Right lobe of liver (tissue), 4 donors: ENCODE measurements around the gene RAI2.

Experiments
- CTCF ChIP-seq, 4 donors: fragments of 200-600 bp in 3 of 4; fragments of 450-650 bp in 1 of 4; IDR thresholded peaks; one replicate each; pipeline versions ENCODE4 v1.5.1 to v1.8.0; 2016 to 2022; ENCODE audit warnings: antibody characterized with exemption in 4 of 4, mild to moderate bottlenecking in 2 of 4
- POLR2A ChIP-seq: fragments of 450-650 bp; IDR thresholded peaks from one replicate; pipeline ENCODE4 v1.6.1; 2017; ENCODE audit warnings: antibody characterized with exemption, mild to moderate bottlenecking
- donor health status: DM: no; HTN: no; CAD: no.
- donor health status: DM: no; HTN: no; CAD: no.
- donor health status: DM: no; HTN: yes; CAD: no.

DNA sequence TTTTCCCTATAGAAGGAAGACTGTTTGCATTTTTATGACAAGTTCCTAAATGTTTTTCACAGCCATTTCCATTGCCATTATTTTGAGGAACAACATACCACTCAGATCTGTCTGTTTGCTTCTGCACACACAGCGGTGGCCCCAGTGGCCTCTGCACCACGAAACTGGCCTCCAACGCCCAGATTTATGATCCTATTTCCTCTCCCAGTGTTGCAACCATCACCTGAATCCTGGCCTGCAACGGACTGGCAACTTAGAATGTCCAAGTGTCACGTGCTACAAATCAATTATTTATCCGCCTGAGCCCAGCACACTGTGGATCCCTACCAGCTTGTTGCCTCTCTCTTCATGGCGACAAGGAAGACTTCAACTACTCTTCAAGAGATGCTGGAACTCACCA is 9.2 kb downstream of the RAI2 start:
- TF ChIP-seq CTCF (IDR thresholded peaks at IDR 0.05) = no peak
- TF ChIP-seq POLR2A = no peak
